A549 (cell line): ENCODE data around the gene STRA8.

Experiments used
- CTCF ChIP-seq: fragments of >200 bp; sonication (Bioruptor Twin); formaldehyde crosslinking; IDR thresholded peaks from 3 replicates; pipeline ENCODE4 v1.5.1; 2016
- GATA3 ChIP-seq: IDR thresholded peaks from 2 replicates; pipeline ENCODE4 v1.6.1; 2012; ENCODE audit warnings: borderline replicate concordance

- TF ChIP-seq CTCF (no peak), GATA3 (no peak)
Observed at GRCh38 chr7:135199439-135199838, 34.2 kb upstream of the STRA8 start.
